Amygdala (tissue), 56 donors: ENCODE measurements around the gene MST1.

Experiments
- DNase-seq, 56 donors: peaks; one replicate each; lab custom pipeline; 2025; lab: John Stamatoyannopoulos, UW

MST1 gene

DNA sequence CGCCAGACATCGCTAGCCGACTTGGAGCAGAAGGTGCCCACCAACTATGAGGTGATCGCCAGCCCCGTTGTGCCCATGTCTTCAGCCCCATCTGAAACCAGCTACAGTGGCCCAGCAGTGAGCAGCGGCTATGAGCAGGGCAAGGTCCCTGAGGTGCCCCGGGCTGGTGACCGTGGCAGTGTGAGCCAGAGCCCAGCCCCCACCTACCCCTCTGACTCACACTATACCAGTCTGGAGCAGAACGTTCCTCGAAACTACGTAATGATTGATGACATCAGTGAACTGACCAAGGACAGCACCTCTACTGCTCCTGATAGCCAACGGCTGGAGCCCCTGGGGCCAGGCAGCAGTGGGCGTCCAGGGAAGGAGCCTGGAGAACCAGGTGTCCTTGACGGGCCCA lies 28.0 kb downstream of the MST1 start:
- DNase-seq: no peak

DNA sequence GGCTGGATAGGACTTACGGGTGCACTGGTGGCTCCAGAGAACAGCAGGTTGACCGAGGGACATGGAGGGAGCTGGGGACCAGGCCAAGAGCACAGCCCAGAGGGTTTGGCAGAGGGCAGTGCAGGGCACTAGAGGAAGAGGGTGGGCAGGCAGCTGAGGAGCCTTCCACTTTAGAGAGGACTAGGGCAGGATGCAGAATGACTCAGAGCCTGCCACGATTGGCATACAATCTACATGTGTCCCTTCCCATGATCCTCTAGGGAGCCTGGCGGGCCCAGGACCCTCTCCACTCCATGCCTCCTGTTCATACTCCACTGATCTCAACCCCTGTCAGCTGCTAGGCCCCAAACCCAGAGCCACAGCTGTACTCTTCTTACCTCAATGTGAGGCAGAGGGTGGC lies 29.5 kb downstream of the MST1 start:
- no peak for DNase-seq

DNA sequence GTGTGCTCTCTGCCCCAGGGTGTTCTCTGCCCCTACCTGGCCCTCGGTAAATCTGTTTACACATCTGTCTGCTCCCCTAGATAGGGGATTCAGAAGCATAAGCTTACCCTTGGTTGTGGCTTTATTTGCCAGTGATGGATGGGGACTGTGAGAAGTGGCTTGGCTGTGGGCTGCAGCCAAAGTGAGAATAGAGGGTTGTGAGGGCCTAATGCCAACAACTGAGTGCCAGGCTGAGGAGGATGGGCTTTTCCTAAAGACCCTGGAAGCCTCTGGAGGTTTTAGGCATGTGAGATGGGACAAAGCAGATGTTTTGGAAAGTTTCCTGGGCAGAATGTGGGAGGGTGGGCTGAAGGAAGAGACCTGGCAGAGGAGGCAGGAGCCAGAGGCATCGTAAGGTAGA lies 30.6 kb downstream of the MST1 start:
- no peak for DNase-seq

DNA sequence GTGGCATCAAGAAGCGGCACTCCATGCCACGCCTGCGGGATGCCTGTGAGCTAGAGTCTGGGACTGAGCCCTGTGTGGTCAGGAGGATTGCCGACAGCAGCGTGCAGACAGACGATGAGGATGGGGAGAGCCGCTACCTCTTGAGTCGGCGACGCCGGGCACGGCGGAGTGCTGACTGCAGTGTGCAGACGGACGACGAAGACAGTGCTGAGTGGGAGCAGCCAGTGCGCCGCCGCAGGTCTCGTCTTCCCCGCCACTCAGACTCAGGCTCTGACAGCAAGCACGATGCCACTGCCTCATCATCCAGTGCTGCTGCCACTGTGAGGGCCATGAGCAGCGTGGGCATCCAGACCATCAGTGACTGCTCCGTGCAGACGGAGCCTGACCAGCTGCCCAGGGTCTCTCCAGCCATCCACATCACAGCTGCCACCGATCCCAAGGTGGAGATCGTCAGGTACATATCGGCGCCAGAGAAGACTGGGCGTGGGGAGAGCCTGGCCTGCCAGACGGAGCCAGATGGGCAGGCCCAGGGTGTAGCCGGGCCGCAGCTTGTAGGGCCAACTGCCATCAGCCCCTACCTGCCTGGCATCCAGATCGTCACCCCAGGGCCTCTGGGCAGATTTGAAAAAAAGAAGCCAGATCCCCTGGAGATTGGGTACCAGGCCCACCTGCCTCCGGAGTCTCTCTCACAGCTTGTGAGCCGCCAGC lies 31.9 kb downstream of the MST1 start:
- DNase-seq: no peak

DNA sequence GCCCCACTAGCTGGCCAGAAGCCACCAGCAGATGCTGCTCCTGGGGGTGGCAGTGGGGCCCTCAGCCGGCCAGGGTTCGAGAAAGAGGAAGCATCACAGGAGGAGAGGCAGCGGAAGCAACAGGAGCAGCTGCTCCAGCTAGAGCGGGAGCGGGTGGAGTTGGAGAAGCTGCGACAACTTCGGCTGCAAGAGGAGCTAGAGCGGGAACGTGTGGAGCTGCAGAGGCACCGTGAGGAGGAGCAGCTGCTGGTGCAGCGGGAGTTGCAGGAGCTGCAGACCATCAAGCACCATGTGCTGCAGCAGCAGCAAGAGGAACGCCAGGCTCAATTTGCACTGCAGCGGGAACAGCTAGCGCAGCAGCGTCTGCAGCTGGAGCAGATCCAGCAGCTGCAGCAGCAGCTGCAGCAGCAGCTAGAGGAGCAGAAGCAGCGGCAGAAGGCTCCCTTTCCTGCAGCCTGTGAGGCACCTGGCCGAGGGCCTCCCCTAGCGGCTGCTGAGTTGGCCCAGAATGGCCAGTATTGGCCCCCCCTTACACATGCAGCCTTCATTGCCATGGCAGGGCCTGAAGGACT lies 32.6 kb downstream of the MST1 start:
- DNase-seq: no peak

DNA sequence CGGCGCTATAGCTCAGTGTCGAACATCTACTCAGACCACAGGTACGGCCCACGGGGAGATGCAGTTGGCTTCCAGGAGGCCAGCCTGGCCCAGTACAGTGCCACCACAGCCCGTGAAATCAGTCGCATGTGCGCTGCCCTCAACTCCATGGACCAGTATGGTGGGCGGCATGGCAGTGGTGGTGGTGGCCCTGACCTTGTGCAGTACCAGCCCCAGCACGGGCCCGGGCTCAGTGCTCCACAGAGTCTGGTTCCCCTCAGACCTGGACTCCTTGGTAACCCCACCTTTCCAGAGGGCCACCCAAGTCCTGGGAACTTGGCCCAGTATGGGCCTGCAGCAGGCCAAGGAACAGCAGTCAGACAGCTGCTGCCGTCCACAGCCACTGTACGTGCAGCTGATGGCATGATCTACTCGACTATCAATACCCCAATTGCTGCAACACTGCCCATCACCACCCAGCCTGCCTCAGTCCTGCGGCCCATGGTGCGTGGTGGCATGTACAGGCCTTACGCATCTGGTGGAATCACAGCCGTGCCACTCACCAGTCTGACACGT lies 33.5 kb downstream of the MST1 start:
- DNase-seq: no peak

DNA sequence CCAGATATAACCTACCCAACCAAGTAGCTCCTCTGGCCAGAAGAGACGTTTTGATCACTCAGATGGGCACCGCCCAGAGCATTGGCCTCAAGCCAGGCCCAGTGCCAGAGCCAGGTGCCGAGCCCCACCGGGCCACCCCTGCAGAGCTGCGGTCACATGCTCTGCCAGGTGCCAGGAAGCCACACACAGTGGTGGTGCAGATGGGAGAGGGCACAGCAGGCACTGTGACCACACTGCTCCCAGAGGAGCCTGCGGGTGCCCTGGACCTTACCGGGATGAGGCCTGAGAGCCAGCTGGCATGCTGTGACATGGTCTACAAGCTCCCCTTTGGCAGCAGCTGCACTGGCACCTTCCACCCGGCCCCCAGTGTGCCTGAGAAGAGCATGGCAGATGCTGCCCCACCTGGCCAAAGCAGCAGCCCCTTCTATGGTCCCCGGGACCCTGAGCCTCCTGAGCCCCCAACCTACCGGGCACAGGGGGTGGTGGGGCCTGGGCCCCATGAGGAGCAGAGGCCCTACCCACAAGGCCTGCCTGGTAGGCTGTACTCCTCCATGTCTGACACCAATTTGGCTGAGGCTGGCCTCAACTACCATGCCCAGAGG lies 34.2 kb downstream of the MST1 start:
- no peak for DNase-seq

DNA sequence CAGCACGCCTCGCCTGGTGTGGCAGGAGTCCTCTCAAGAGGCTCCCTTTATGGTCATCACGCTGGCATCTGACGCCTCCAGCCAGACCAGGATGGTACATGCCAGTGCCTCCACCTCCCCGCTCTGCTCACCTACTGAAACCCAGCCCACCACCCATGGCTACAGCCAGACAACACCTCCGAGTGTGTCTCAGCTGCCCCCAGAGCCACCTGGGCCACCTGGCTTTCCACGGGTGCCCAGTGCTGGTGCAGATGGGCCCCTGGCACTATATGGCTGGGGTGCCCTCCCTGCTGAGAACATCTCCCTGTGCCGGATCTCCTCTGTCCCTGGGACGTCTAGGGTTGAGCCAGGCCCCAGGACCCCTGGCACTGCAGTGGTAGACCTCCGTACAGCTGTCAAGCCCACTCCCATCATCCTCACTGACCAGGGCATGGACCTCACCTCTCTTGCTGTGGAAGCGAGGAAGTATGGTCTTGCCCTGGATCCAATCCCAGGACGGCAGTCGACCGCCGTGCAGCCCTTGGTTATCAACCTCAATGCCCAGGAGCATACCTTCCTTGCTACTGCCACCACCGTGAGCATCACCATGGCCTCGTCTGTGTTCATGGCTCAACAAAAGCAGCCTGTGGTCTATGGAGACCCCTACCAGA lies 35.0 kb downstream of the MST1 start:
- DNase-seq: no peak

DNA sequence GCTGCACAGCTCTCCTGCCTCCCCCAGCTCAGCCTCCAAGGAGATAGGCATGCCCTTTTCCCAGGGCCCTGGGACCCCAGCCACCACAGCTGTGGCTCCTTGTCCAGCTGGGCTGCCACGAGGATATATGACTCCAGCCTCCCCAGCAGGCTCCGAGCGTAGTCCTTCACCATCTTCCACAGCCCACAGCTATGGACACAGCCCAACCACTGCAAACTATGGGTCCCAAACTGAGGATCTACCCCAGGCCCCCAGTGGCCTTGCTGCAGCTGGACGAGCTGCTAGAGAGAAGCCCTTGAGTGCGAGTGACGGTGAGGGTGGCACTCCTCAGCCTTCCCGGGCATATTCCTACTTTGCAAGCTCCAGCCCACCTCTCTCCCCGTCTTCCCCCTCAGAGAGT lies 35.7 kb downstream of the MST1 start:
- no peak for DNase-seq

DNA sequence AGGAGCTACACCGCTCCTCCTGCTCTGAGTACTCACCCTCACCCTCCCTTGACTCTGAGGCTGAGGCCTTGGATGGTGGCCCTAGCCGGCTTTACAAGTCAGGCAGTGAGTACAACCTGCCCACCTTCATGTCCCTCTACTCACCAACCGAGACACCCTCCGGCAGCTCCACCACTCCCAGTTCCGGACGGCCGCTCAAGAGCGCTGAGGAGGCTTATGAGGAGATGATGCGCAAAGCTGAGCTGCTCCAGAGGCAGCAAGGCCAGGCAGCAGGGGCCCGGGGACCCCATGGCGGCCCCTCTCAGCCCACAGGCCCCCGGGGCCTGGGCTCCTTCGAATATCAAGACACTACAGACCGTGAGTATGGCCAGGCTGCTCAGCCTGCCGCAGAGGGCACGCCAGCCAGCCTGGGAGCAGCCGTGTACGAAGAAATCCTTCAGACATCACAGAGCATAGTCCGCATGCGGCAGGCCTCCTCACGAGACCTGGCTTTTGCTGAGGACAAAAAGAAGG lies 36.3 kb downstream of the MST1 start:
- no peak for DNase-seq

DNA sequence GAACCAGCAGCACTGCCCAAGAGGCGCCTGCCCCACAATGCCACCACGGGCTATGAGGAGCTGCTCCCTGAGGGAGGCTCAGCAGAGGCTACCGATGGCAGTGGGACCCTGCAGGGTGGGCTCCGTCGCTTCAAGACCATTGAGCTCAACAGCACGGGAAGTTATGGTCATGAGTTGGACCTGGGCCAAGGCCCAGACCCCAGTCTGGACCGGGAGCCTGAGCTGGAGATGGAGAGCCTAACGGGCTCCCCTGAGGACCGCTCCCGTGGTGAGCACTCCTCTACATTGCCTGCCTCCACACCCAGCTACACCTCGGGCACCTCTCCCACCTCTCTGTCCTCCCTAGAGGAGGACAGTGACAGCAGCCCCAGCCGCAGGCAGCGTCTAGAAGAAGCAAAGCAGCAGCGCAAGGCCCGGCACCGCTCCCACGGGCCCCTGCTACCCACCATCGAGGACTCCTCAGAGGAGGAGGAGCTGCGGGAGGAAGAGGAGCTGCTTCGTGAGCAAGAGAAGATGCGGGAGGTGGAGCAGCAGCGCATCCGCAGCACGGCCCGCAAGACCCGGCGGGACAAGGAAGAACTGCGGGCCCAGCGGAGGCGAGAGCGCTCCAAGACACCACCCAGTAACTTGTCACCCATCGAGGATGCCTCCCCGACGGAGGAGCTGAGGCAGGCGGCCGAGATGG lies 36.9 kb downstream of the MST1 start:
- no peak for DNase-seq

DNA sequence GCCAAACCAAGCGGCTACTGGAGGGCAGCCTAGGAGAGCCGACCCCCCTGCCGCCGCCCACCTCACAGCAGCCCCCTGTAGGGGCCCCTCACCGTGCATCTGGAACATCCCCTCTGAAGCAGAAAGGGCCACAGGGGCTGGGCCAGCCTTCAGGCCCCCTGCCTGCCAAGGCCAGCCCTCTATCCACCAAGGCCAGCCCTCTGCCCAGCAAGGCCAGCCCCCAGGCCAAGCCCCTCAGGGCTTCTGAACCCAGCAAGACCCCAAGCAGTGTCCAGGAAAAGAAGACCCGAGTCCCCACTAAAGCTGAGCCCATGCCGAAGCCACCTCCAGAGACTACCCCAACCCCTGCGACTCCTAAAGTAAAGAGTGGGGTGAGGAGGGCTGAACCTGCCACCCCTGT lies 38.6 kb downstream of the MST1 start:
- DNase-seq: no peak

DNA sequence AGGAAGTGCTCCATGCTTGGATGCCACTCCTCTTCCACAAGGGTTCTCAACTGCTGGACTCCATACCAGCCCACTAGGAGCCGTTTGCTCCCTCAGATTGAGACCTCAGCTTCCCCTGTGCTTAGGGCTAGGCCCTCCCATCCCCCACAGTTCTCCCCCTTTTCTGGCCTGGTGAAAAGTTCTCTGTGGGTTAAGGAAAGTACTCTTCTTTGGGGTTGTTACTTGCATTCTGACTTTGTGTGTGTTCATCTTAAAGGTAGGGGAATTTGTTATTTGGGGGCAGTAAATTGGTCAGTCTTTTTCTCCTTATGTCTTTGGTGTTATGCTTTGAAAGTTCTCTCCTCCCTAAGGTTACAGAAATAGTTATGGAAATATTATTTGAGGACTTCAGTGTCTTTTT lies 39.1 kb downstream of the MST1 start:
- no peak for DNase-seq

DNA sequence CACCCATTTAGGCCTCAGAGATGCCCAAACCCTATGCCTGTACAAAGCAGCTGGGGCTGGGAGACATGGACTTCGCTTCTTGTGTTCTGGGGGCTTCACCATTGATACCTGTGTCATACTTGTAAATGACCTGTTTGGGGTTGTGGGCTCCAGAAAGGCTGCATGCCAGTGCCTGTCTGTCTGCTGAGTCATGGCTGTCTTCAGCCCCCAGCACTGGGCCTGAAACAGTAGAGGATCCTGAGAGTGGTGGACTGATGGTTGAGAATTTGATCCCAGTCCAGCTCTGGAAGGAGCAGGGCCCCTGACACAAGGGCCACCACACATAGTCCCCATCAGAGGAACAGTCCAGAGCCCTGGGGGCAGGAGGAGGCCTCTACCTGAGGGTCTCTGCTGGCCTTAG lies 39.7 kb downstream of the MST1 start:
- no peak for DNase-seq

DNA sequence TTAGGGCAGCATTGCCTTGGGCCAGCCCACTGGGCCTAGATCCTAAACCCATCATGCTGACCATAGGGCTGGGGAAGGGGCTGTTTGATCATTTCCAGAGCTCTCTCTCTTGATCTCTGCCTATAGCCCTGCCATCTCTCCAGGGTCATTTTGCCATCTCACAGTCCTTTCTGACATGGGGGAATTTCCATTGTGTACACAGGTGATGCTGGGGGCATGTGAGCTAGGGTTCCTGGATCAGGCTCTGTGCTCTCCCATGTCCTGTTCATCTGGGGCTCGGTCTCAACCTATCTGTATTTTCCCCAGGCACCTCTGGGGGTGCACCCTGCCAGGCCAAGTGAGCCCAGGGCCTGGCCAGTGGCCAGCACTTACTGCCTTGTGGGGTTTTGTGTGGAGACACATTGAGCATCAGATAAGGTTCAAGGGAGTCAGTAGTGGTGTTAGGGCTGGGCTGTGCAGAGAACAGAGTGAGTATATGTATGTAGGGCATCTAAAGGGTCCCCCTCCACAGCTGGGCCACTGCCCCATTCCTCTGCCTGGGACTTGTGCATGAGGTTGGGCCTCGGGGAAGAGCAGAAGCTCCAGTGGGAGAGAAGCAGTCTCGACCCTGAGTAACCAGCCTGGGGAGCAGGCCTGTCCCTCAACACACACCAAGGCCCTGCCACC lies 40.8 kb downstream of the MST1 start:
- DNase-seq: no peak

DNA sequence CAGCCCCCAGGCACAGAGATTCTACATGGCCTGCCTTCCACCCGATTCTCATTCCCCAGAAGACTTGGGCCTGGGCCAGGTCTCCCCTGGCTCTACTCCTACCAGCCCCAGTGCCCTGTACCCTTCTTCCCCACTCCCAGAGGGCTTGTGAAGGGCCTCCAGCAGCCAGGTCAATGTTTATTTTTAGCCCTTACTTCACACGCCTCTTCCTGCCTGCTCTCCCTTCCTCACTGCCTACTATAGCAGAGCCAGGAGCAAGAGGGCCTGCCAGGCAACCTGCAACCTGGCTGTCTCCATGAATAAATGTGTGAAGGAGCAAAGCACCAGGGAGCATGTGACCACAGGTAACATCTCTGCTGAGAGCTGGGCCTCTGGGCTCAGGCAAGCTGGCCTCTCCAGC lies 41.5 kb downstream of the MST1 start:
- no peak for DNase-seq

DNA sequence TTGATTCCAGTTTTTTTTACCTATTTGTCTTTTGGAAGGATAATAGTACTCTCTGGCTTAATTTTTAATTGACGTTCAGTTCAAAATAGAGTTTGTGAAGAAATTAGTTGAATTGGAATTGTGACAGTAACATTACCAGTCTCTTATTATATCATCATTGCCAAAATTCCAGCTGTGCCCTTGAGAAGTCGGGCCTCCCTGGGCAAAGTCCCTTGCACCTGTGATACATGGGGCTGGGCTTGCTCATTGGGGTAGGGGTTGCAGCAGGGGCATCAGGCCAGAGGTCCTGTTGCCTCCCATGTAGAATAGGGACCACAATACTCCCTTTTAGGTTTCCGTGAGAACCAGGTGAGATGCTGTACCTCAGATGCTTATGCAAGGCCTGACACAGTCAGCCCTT lies 43.0 kb downstream of the MST1 start:
- DNase-seq: no peak

DNA sequence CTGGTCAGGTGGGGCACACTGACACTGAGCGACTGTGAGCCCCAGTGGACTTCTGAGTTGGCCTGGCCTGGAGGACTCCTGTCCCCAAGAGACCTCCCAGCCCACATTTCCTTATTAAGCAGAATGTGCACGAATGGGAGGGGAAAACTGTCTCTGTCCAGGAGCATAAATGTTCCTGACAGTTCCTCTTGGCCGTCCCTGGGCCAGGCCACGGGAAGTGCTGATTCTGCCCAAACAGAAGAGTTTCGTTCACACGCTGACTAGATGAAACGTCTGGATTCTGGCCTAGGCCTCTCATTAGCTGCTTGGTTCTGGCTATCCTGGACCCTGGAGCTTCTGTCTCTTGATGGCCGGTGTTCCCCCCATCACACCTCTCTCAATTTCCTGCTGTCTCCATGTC lies 44.6 kb downstream of the MST1 start:
- DNase-seq: no peak

DNA sequence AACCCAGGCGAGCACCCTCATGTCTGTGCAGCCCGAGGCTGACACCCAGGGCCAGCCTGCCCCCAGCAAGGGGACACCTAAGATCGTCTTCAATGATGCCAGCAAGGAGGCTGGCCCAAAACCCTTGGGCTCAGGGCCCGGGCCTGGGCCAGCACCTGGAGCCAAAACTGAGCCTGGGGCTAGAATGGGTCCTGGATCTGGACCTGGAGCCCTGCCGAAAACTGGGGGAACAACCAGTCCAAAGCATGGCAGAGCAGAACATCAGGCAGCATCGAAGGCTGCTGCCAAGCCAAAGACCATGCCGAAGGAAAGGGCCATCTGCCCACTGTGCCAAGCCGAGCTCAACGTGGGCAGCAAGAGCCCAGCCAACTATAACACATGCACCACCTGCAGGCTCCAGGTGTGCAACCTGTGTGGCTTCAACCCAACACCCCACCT lies 46.5 kb downstream of the MST1 start:
- DNase-seq: no peak
